ENCODE data around the gene TRIM27. TPM values are rescaled to one million over a fixed set of nuclear protein-coding genes. Genes with fewer than 3 reads are reported as not detected.
A peak's percentile ranks its signal among the peaks of the same experiment; 100 is the strongest.
"Not testable (repeated sequence)": the region's sequence is repeated elsewhere in the genome, so short reads cannot be mapped to it uniquely, and the experiment has no call there.

TRIM27 gene
- total RNA-seq, 6 experiments from 2014 or later = 31.5 to 54.8 (median 36.7) TPM

DNA sequence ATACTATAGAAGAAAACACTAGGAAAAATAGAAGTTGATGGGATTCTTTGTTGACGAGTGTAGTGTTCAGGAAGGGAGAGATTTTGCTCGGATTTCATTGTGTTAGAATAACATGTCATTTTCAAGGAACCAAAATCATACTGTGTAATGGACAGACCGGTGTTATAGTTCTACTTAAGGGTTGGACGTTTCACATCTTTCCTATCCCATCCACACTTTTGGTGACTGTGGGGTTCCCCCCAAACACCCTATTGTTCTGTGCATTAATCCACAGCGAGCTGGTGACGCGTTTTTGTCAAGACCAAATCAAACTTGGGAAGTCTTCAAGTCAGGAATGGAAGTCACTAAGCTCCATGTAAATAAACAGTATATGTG, 43.3 kb downstream of the TRIM27 start:
- ATAC-seq = no peak
- WGBS (ENCODE audit: insufficient coverage, low coverage, low lambda C conversion rate, missing lambda C conversion rate) = 45% methylated on average over 7 of the region's 7 CpGs

GRCh38 chr6:28876710-28877109, 47.1 kb downstream of the TRIM27 start:
- no peak overlapping the region for H3K27ac ChIP-seq
- no peak for ATAC-seq
- no peak for DNase-seq
- intact Hi-C loops (cut with DNase I) = no loop called here
- WGBS (ENCODE audit: insufficient coverage, low coverage, low lambda C conversion rate, missing lambda C conversion rate) = 22% methylated on average over 1 of the region's 1 CpG
- peaks cover 0 to 4% (median 0%) of the 10 kb centered on the region in 4 donors for H3K4me1 ChIP-seq
- TF ChIP-seq, protein P1, sequence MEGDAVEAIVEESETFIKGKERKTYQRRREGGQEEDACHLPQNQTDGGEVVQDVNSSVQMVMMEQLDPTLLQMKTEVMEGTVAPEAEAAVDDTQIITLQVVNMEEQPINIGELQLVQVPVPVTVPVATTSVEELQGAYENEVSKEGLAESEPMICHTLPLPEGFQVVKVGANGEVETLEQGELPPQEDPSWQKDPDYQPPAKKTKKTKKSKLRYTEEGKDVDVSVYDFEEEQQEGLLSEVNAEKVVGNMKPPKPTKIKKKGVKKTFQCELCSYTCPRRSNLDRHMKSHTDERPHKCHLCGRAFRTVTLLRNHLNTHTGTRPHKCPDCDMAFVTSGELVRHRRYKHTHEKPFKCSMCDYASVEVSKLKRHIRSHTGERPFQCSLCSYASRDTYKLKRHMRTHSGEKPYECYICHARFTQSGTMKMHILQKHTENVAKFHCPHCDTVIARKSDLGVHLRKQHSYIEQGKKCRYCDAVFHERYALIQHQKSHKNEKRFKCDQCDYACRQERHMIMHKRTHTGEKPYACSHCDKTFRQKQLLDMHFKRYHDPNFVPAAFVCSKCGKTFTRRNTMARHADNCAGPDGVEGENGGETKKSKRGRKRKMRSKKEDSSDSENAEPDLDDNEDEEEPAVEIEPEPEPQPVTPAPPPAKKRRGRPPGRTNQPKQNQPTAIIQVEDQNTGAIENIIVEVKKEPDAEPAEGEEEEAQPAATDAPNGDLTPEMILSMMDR (IDR thresholded peaks at IDR 0.05) = no peak
- TF ChIP-seq POLR2A (IDR thresholded peaks at IDR 0.05) = no peak
- no peaks in the 10 kb centered on the region for H3K27me3 ChIP-seq
- H3K9me3 ChIP-seq = no peaks in the 10 kb centered on the region
- no peaks in the 10 kb centered on the region for H3K36me3 ChIP-seq
- H3K4me3 ChIP-seq = no peak overlapping the region

More for the DNA sequence above, 43.3 kb downstream of the TRIM27 start:
- no peak overlapping the region for H3K27ac ChIP-seq
- H3K4me1 ChIP-seq = peaks cover 0 to 4% (median 0%) of the 10 kb centered on the region in 4 donors
- H3K9me3 ChIP-seq = no peaks in the 10 kb centered on the region
- H3K36me3 ChIP-seq = no peaks in the 10 kb centered on the region
- TF ChIP-seq, protein P1 (IDR thresholded peaks at IDR 0.05) = no peak
- TF ChIP-seq POLR2A (IDR thresholded peaks at IDR 0.05) = no peak
- H3K27me3 ChIP-seq = no peaks in the 10 kb centered on the region
- peak overlapping the region in 2 of 3 donors; percentile 39 to 47 for H3K4me3 ChIP-seq
- intact Hi-C loops (cut with DNase I) = no loop called here
- no peak for DNase-seq

- Histone ChIP-seq H3K4me1 (no peaks in the 10 kb centered on the region), H3K27me3 (no peaks in the 10 kb centered on the region), H3K27ac (no peak overlapping the region), H3K4me3 (no peak overlapping the region), H3K36me3 (no peaks in the 10 kb centered on the region), H3K9me3 (no peaks in the 10 kb centered on the region)
- no peak for TF ChIP-seq POLR2A (IDR thresholded peaks at IDR 0.05)
- TF ChIP-seq, protein P1 (IDR thresholded peaks at IDR 0.05) = no peak
- ATAC-seq (no peak), DNase-seq (no peak)
- WGBS (ENCODE audit: insufficient coverage, low coverage, low lambda C conversion rate, missing lambda C conversion rate) = 26% methylated on average over 4 of the region's 6 CpGs
- intact Hi-C loops (cut with DNase I) = no loop called here
These were observed 48.5 kb downstream of the TRIM27 start for GRCh38 chr6:28875191-28875747.

DNA sequence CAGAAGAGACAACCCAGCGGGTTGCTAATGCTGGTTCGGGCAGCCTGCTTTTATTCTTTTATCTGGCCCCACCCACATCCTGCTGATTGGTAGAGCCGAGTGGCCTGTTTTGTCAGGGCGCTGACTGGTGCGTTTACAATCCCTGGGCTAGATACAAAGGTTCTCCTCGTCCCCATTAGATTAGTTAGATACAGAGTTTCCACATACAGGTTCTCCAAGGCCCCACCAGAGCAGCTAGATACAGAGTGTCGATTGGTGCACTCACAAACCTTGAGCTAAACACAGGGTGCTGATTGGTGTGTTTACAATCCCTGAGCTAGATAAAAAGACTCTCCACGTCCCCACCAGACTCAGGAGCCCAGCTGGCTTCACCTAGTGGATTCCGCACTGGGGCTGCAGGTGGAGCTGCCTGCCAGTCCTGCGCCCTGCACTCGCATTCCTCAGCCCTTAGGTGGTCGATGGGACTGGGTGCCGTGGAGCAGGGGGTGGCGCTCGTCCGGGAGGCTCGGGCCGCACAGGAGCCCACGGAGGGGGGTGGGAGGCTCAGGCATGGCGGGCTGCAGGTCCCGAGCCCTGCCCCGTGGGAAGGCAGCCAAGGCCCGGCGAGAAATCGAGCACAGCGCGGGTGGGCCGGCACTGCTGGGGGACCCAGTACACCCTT, 51.5 kb downstream of the TRIM27 start:
- 77% methylated on average over 4 of the region's 28 CpGs for WGBS (ENCODE audit: insufficient coverage, low coverage, low lambda C conversion rate, missing lambda C conversion rate)
- not testable (repeated sequence) for ATAC-seq

GRCh38 chr6:28871335-28872156, 52.2 kb downstream of the TRIM27 start:
- no peaks in the 10 kb centered on the region for H3K4me1 ChIP-seq
- H3K36me3 ChIP-seq = no peaks in the 10 kb centered on the region
- no peak overlapping the region for H3K27ac ChIP-seq
- H3K27me3 ChIP-seq = no peaks in the 10 kb centered on the region
- intact Hi-C loops (cut with DNase I) = no loop called here
- H3K4me3 ChIP-seq = no peak overlapping the region
- DNase-seq (no peak), ATAC-seq (no peak)
- WGBS (ENCODE audit: insufficient coverage, low coverage, low lambda C conversion rate, missing lambda C conversion rate) = 82% methylated on average over 10 of the region's 13 CpGs
- H3K9me3 ChIP-seq = no peaks in the 10 kb centered on the region
- TF ChIP-seq POLR2A (IDR thresholded peaks at IDR 0.05) = no peak
- TF ChIP-seq, protein P1 (IDR thresholded peaks at IDR 0.05) = no peak

More for the DNA sequence above, 51.5 kb downstream of the TRIM27 start:
- H3K4me3 ChIP-seq; H3K36me3 ChIP-seq; DNase-seq; H3K9me3 ChIP-seq; H3K27me3 ChIP-seq; H3K4me1 ChIP-seq; intact Hi-C loops (cut with DNase I); H3K27ac ChIP-seq: not testable (repeated sequence)

All from right lobe of liver (tissue), 6 donors.